HG03196 (cell line): ENCODE data around the gene SUPT20H.

Experiments
- ATAC-seq: cut with Tn5 transposase; IDR thresholded peaks from one replicate; pipeline ENCODE4 v1.9.1; 2021; ENCODE audit not compliant: unreplicated experiment

Gene SUPT20H

GRCh38 chr13:37058910-37059847 is at the start of gene SUPT20H:
TSS of gene SUPT20H (minus strand) at chr13:37059688. CDS start at chr13:37051490, 8,198 bp downstream.
- ATAC-seq: peak; percentile 98

- no peak for ATAC-seq
These were observed 49.7 kb upstream of the SUPT20H start for GRCh38 chr13:37109051-37109678.

GRCh38 chr13:37107868-37108267 is 48.4 kb upstream of the SUPT20H start:
- no peak for ATAC-seq

GRCh38 chr13:37107456-37107855 is 48.0 kb upstream of the SUPT20H start:
- no peak for ATAC-seq

- no peak for ATAC-seq
These were observed 47.2 kb upstream of the SUPT20H start for GRCh38 chr13:37106642-37107041.

GRCh38 chr13:37105251-37105714 is 45.8 kb upstream of the SUPT20H start, which contains the start of gene CSNK1A1L:
TSS of gene CSNK1A1L (minus strand) at chr13:37105664. CDS start at chr13:37105256, 408 bp downstream.
- no peak for ATAC-seq

GRCh38 chr13:37102896-37103295 is 43.4 kb upstream of the SUPT20H start:
- no peak for ATAC-seq

- no peak for ATAC-seq
These were observed 41.7 kb upstream of the SUPT20H start for GRCh38 chr13:37101201-37101600.

- no peak for ATAC-seq
These were observed 41.2 kb upstream of the SUPT20H start for GRCh38 chr13:37100731-37101130.

GRCh38 chr13:37097076-37097475 is 37.6 kb upstream of the SUPT20H start:
- no peak for ATAC-seq

GRCh38 chr13:37094840-37095239 is 35.4 kb upstream of the SUPT20H start:
- ATAC-seq: no peak

GRCh38 chr13:37094099-37094498 is 34.6 kb upstream of the SUPT20H start:
- no peak for ATAC-seq

GRCh38 chr13:37091835-37092234 is 32.3 kb upstream of the SUPT20H start:
- no peak for ATAC-seq

- no peak for ATAC-seq
These were observed 31.4 kb upstream of the SUPT20H start for GRCh38 chr13:37090912-37091311.

GRCh38 chr13:37089495-37089894 is 30.0 kb upstream of the SUPT20H start:
- no peak for ATAC-seq

GRCh38 chr13:37087486-37087885 is 28.0 kb upstream of the SUPT20H start:
- no peak for ATAC-seq

- no peak for ATAC-seq
These were observed 26.1 kb upstream of the SUPT20H start for GRCh38 chr13:37085606-37086005.

- no peak for ATAC-seq
These were observed 17.3 kb upstream of the SUPT20H start for GRCh38 chr13:37076818-37077217.

- ATAC-seq: no peak
These were observed 15.7 kb upstream of the SUPT20H start for GRCh38 chr13:37075164-37075563.

- no peak for ATAC-seq
These were observed 15.2 kb upstream of the SUPT20H start for GRCh38 chr13:37074703-37075102.

- no peak for ATAC-seq
These were observed 12.5 kb upstream of the SUPT20H start for GRCh38 chr13:37072024-37072423.

GRCh38 chr13:37070956-37071355 is 11.5 kb upstream of the SUPT20H start:
- ATAC-seq: no peak
